Measurements from ENCODE around the gene KRT6C. TPM values are rescaled to one million over a fixed set of nuclear protein-coding genes. Genes with fewer than 3 reads are reported as not detected.
"Not testable (repeated sequence)": the region's sequence is repeated elsewhere in the genome, so short reads cannot be mapped to it uniquely, and the experiment has no call there.

The KRT6C gene
- total RNA-seq, 4 donors from 2014 or later, result not detected

DNA sequence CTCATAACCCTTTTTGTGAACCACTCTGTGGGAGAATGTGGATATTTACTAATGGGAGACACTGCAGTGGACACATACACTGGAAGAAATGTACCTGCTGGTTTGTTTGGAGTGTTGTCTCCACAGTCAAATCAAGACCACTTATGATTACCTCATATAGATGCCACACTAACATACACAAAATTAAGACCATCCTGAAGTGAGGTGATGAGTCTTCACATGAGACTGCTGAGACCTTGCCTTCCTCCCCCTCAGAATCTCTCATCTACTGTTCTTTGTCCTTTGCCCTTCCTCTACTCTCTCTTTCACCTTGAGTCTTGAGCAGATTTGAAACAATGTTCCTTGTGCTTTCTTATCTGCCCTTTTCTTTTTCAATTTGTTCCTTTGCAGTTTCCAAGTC lies 15.1 kb upstream of the KRT6C start:
- Histone ChIP-seq H3K27me3 (no peaks in the 10 kb centered on the region), H3K27ac (replicated peaks in 1 of 4) (no peak overlapping the region), H3K4me1 (no peaks in the 10 kb centered on the region), H3K36me3 (no peaks in the 10 kb centered on the region), H3K9me3 (no peaks in the 10 kb centered on the region), H3K4me3 (no peak overlapping the region)
- intact Hi-C loops (cut with DNase I), result no loop called here
- TF ChIP-seq POLR2AphosphoS5 (IDR thresholded peaks at IDR 0.05), result no peak
- no peak for TF ChIP-seq EP300 (IDR thresholded peaks at IDR 0.05)
- no peak for TF ChIP-seq POLR2A (IDR thresholded peaks at IDR 0.05; ENCODE audit: low read depth)
- DNase-seq (ENCODE audit: extremely low spot score), result no peak

- intact Hi-C loops (cut with DNase I); H3K9me3 ChIP-seq; H3K36me3 ChIP-seq; H3K27me3 ChIP-seq; H3K4me1 ChIP-seq; H3K27ac ChIP-seq (replicated peaks in 1 of 4); H3K4me3 ChIP-seq: not testable (repeated sequence)
- WGBS, result 95% methylated on average over 4 of the region's 15 CpGs
- peak; percentile 83 for DNase-seq (ENCODE audit: extremely low spot score)
Observed at GRCh38 chr12:52487744-52488443, 14.3 kb upstream of the KRT6C start.

DNA sequence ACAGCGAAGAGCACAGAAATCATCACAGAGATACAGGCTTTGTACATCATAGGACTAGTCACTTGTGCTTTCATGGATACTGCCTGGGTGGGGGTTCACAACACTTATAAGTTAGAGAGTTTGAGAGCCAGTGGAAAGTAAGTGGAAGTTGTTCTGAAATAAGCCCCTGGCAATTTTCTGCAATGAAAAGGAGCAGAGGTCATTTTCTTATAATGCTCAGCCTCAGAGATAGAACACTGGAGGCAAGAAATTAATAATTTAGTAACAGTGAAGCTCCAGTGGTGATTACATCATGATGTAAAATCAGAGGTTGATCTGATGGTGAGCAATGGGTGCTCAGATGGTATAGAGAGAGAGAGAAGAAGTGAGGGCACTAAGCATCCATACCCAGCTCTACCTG lies 13.6 kb upstream of the KRT6C start:
- Histone ChIP-seq H3K27me3 (no peaks in the 10 kb centered on the region), H3K9me3 (no peaks in the 10 kb centered on the region), H3K27ac (replicated peaks in 1 of 4) (no peak overlapping the region), H3K4me1 (no peaks in the 10 kb centered on the region), H3K4me3 (no peak overlapping the region), H3K36me3 (no peaks in the 10 kb centered on the region)
- WGBS, result 85% methylated on average over 1 of the region's 1 CpG
- no peak for DNase-seq (ENCODE audit: extremely low spot score)
- intact Hi-C loops (cut with DNase I), result no loop called here
- TF ChIP-seq CTCF (IDR thresholded peaks at IDR 0.05), result no peak
- no peak for TF ChIP-seq POLR2A (IDR thresholded peaks at IDR 0.05; ENCODE audit: low read depth)
- TF ChIP-seq EP300 (IDR thresholded peaks at IDR 0.05), result no peak
- no peak for TF ChIP-seq POLR2AphosphoS5 (IDR thresholded peaks at IDR 0.05)

GRCh38 chr12:52486166-52487105 lies 12.8 kb upstream of the KRT6C start:
- H3K36me3 ChIP-seq, result no peaks in the 10 kb centered on the region
- H3K4me1 ChIP-seq, result no peaks in the 10 kb centered on the region
- WGBS, result 83% methylated on average over 5 of the region's 5 CpGs
- H3K27me3 ChIP-seq, result no peaks in the 10 kb centered on the region
- H3K27ac ChIP-seq (replicated peaks in 1 of 4), result no peak overlapping the region
- no peak for DNase-seq (ENCODE audit: extremely low spot score)
- intact Hi-C loops (cut with DNase I), result no loop called here
- no peak overlapping the region for H3K4me3 ChIP-seq
- no peaks in the 10 kb centered on the region for H3K9me3 ChIP-seq
- TF ChIP-seq POLR2AphosphoS5 (IDR thresholded peaks at IDR 0.05), result no peak
- TF ChIP-seq CTCF (IDR thresholded peaks at IDR 0.05), result no peak
- TF ChIP-seq POLR2A (IDR thresholded peaks at IDR 0.05; ENCODE audit: low read depth), result no peak
- no peak for TF ChIP-seq EP300 (IDR thresholded peaks at IDR 0.05)

- no peak overlapping the region for H3K4me3 ChIP-seq
- no peak for TF ChIP-seq POLR2A (IDR thresholded peaks at IDR 0.05; ENCODE audit: low read depth)
- no peak for TF ChIP-seq POLR2AphosphoS5 (IDR thresholded peaks at IDR 0.05)
- TF ChIP-seq EP300 (IDR thresholded peaks at IDR 0.05), result no peak
- TF ChIP-seq CTCF (IDR thresholded peaks at IDR 0.05), result no peak
- no peak for DNase-seq (ENCODE audit: extremely low spot score)
- H3K9me3 ChIP-seq, result no peaks in the 10 kb centered on the region
- H3K27ac ChIP-seq (replicated peaks in 1 of 4), result no peak overlapping the region
- WGBS, result 65% methylated on average over 3 of the region's 3 CpGs
- H3K4me1 ChIP-seq, result no peaks in the 10 kb centered on the region
- H3K27me3 ChIP-seq, result no peaks in the 10 kb centered on the region
- intact Hi-C loops (cut with DNase I), result no loop called here
- no peaks in the 10 kb centered on the region for H3K36me3 ChIP-seq
Observed at GRCh38 chr12:52480073-52480472, 6.5 kb upstream of the KRT6C start.

Measured in esophagus muscularis mucosa (tissue), 4 donors.